Measurements from ENCODE around the gene SELENOP.

- TF ChIP-seq, protein P1, sequence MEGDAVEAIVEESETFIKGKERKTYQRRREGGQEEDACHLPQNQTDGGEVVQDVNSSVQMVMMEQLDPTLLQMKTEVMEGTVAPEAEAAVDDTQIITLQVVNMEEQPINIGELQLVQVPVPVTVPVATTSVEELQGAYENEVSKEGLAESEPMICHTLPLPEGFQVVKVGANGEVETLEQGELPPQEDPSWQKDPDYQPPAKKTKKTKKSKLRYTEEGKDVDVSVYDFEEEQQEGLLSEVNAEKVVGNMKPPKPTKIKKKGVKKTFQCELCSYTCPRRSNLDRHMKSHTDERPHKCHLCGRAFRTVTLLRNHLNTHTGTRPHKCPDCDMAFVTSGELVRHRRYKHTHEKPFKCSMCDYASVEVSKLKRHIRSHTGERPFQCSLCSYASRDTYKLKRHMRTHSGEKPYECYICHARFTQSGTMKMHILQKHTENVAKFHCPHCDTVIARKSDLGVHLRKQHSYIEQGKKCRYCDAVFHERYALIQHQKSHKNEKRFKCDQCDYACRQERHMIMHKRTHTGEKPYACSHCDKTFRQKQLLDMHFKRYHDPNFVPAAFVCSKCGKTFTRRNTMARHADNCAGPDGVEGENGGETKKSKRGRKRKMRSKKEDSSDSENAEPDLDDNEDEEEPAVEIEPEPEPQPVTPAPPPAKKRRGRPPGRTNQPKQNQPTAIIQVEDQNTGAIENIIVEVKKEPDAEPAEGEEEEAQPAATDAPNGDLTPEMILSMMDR (IDR thresholded peaks at IDR 0.05 in 2 of 3, conservative IDR thresholded peaks at IDR 0.05 in 1 of 3; ENCODE audit: borderline replicate concordance in 1 of 3, insufficient read depth in 1 of 3, low read depth in 2 of 3, low read length in 2 of 3), result no peak
- TF ChIP-seq POLR2A (IDR thresholded peaks at IDR 0.05; ENCODE audit: borderline replicate concordance, extremely low read depth, insufficient read depth, insufficient read length), result no peak
- TF ChIP-seq, protein P2, sequence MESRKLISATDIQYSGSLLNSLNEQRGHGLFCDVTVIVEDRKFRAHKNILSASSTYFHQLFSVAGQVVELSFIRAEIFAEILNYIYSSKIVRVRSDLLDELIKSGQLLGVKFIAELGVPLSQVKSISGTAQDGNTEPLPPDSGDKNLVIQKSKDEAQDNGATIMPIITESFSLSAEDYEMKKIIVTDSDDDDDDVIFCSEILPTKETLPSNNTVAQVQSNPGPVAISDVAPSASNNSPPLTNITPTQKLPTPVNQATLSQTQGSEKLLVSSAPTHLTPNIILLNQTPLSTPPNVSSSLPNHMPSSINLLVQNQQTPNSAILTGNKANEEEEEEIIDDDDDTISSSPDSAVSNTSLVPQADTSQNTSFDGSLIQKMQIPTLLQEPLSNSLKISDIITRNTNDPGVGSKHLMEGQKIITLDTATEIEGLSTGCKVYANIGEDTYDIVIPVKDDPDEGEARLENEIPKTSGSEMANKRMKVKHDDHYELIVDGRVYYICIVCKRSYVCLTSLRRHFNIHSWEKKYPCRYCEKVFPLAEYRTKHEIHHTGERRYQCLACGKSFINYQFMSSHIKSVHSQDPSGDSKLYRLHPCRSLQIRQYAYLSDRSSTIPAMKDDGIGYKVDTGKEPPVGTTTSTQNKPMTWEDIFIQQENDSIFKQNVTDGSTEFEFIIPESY (IDR thresholded peaks at IDR 0.05; ENCODE audit: extremely low read depth, insufficient replicate concordance, low read length), result no peak
Observed at GRCh38 chr5:42806004-42806700, 5.5 kb downstream of the SELENOP start.

Data from HCT116 (cell line).